Stomach (tissue), 4 donors: ENCODE measurements around the gene KCNK1.

Experiments
- POLR2A ChIP-seq, 4 donors: fragments of 450-650 bp; IDR thresholded peaks; one replicate each; pipeline ENCODE4 v1.6.1; 2016; ENCODE audit warnings: antibody characterized with exemption in 4 of 4, control low read depth in 2 of 4, mild to moderate bottlenecking in 1 of 4, moderate library complexity in 1 of 4
- POLR2AphosphoS5 ChIP-seq, 3 donors: sonication (generic); formaldehyde crosslinking; IDR thresholded peaks; one replicate each; pipeline ENCODE4 v1.6.1; 2016; ENCODE audit warnings: antibody characterized with exemption in 3 of 3
- TF ChIP-seq, protein P1 (sequence below), 7 experiments: fragments of 450-650 bp in 4 of 7; fragments of 200-600 bp in 3 of 7; sonication (generic) in 3 of 7; IDR thresholded peaks; one replicate each; pipeline ENCODE4 v1.5.1; 2016 to 2019; ENCODE audit warnings: antibody characterized with exemption in 7 of 7, control low read depth in 2 of 7, mild to moderate bottlenecking in 1 of 7

DNA sequence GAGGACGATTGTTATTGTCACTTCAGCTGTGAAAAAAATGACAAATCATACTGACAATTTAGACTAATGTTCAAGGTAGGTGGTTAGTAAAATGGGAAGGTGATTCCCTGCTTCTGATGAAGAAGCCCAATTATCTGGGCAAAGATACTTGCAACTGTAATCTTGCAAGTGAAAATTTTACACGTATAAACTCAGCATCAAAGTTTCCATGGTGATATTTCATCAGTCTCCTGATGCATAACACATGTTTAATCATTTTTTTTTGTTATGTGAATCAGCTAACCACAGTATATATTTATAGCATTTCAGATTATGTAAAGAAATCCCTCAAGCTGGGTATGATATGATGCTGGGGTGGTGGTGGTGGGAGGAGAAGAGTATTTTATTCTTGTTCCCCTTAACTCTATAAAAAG, 16.4 kb upstream of the KCNK1 start:
- TF ChIP-seq, protein P1, sequence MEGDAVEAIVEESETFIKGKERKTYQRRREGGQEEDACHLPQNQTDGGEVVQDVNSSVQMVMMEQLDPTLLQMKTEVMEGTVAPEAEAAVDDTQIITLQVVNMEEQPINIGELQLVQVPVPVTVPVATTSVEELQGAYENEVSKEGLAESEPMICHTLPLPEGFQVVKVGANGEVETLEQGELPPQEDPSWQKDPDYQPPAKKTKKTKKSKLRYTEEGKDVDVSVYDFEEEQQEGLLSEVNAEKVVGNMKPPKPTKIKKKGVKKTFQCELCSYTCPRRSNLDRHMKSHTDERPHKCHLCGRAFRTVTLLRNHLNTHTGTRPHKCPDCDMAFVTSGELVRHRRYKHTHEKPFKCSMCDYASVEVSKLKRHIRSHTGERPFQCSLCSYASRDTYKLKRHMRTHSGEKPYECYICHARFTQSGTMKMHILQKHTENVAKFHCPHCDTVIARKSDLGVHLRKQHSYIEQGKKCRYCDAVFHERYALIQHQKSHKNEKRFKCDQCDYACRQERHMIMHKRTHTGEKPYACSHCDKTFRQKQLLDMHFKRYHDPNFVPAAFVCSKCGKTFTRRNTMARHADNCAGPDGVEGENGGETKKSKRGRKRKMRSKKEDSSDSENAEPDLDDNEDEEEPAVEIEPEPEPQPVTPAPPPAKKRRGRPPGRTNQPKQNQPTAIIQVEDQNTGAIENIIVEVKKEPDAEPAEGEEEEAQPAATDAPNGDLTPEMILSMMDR (IDR thresholded peaks at IDR 0.05), result no peak
- no peak for TF ChIP-seq POLR2AphosphoS5 (IDR thresholded peaks at IDR 0.05)
- no peak for TF ChIP-seq POLR2A (IDR thresholded peaks at IDR 0.05)
